Endothelial cell (in vitro differentiated cells): ENCODE measurements around the gene CCT4. TPM values are rescaled to one million over a fixed set of nuclear protein-coding genes. Genes with fewer than 3 reads are reported as not detected.
"Not testable (repeated sequence)": the region's sequence is repeated elsewhere in the genome, so short reads cannot be mapped to it uniquely, and the experiment has no call there.

Experiments
- DNase-seq: peaks from one replicate; pipeline ENCODE4 v3.0.0; 2021; ENCODE audit warnings: low spot score
- H3K27ac Mint-ChIP-seq: one replicate; pipeline ENCODE4 v1.8.0; 2021; ENCODE audit warnings: mixed read lengths, inconsistent platforms; ENCODE audit not compliant: unreplicated experiment
- H3K27me3 Mint-ChIP-seq: one replicate; pipeline ENCODE4 v1.8.0; 2021; ENCODE audit warnings: mild to moderate bottlenecking, moderate library complexity, mixed read lengths, inconsistent platforms; ENCODE audit not compliant: unreplicated experiment
- H3K36me3 Mint-ChIP-seq: one replicate; pipeline ENCODE4 v1.8.0; 2021; ENCODE audit warnings: mild to moderate bottlenecking, low read depth, mixed read lengths, inconsistent platforms; ENCODE audit not compliant: unreplicated experiment
- H3K4me1 Mint-ChIP-seq: one replicate; pipeline ENCODE4 v1.8.0; 2021; ENCODE audit warnings: mild to moderate bottlenecking, mixed read lengths, inconsistent platforms; ENCODE audit not compliant: unreplicated experiment
- H3K4me3 Mint-ChIP-seq: one replicate; pipeline ENCODE4 v1.8.0; 2021; ENCODE audit warnings: mild to moderate bottlenecking, mixed read lengths, inconsistent platforms; ENCODE audit not compliant: unreplicated experiment
- H3K9me3 Mint-ChIP-seq: one replicate; pipeline ENCODE4 v1.8.0; 2021; ENCODE audit warnings: mixed read lengths, inconsistent platforms; ENCODE audit not compliant: unreplicated experiment
- total RNA-seq: library from RNA; stranded (reverse); fragmentation: NEBNext Ultra II Directional; extraction: Animal tissue kit (Norgen Biotek cat#: 25700); gene quantifications from one replicate; pipeline ENCODE4 v1.2.1, GENCODE V29; 2021; ENCODE audit not compliant: unreplicated experiment
- TF ChIP-seq, protein P1 (sequence below): fragments of 200-600 bp; sonication (generic); IDR thresholded peaks from one replicate; pipeline ENCODE4 v1.5.0; 2021; ENCODE audit warnings: antibody characterized with exemption; ENCODE audit not compliant: unreplicated experiment

Gene CCT4
- total RNA-seq, 1 donor from 2014 or later = 200 TPM

- H3K36me3 Mint-ChIP-seq = no peaks in the 10 kb centered on the region
- H3K4me3 Mint-ChIP-seq = no peak overlapping the region
- peaks cover 4% of the 10 kb centered on the region for H3K4me1 Mint-ChIP-seq
- no peak for DNase-seq
- H3K9me3 Mint-ChIP-seq = no peaks in the 10 kb centered on the region
- TF ChIP-seq, protein P1, sequence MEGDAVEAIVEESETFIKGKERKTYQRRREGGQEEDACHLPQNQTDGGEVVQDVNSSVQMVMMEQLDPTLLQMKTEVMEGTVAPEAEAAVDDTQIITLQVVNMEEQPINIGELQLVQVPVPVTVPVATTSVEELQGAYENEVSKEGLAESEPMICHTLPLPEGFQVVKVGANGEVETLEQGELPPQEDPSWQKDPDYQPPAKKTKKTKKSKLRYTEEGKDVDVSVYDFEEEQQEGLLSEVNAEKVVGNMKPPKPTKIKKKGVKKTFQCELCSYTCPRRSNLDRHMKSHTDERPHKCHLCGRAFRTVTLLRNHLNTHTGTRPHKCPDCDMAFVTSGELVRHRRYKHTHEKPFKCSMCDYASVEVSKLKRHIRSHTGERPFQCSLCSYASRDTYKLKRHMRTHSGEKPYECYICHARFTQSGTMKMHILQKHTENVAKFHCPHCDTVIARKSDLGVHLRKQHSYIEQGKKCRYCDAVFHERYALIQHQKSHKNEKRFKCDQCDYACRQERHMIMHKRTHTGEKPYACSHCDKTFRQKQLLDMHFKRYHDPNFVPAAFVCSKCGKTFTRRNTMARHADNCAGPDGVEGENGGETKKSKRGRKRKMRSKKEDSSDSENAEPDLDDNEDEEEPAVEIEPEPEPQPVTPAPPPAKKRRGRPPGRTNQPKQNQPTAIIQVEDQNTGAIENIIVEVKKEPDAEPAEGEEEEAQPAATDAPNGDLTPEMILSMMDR = no peak
- peaks cover 2% of the 10 kb centered on the region for H3K27me3 Mint-ChIP-seq
- H3K27ac Mint-ChIP-seq = no peak overlapping the region
These were observed 38.3 kb upstream of the CCT4 start for GRCh38 chr2:61926531-61927477.

DNA sequence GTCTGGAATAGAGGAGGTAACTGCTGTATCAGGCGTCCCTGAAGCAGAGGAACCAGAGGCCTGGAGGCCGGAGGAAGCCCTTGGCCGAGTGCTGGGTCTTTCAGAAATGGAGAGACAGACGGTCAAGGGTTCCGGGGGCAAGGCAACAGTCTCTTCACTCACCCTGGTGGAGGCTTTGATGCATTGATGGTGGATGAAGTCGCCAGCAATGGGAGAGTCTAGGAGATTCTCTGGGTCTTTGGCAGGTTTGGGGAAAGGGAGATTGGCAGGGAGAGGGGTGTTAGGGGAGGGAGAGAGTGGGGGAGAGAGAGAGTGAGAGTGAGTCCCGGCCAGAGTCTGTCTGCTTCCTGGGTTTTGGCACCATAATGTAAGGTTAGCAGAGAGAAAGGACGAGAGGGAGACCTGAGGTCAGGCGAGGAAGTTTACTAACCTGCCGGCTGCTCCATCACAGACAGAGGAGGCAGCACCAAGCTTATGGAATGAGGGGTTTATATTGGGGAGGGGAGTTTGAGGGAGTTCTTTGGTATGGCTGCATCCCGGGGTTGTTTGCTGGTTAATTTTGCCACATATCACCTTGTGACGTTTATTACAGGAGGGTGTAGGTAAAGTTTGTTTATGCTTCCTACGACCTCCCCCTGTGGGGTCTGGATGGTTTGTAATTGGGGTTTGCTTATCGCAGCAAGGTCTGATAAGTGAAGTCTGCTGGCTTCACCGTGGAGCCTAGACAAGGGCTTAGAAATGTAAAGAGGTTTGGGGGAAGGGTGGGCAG, 36.6 kb upstream of the CCT4 start:
- no peak overlapping the region for H3K27ac Mint-ChIP-seq

GRCh38 chr2:61922714-61923113, 34.3 kb upstream of the CCT4 start:
- no peaks in the 10 kb centered on the region for H3K36me3 Mint-ChIP-seq
- no peak overlapping the region for H3K27ac Mint-ChIP-seq
- DNase-seq = no peak

More for the DNA sequence above, 36.6 kb upstream of the CCT4 start:
- Mint-ChIP-seq H3K9me3 (no peaks in the 10 kb centered on the region), H3K36me3 (no peaks in the 10 kb centered on the region), H3K4me1 (peaks cover 4% of the 10 kb centered on the region), H3K4me3 (no peak overlapping the region), H3K27me3 (peaks cover 2% of the 10 kb centered on the region)
- TF ChIP-seq, protein P1 = no peak
- DNase-seq = no peak

GRCh38 chr2:61920548-61920947, 32.1 kb upstream of the CCT4 start:
- no peaks in the 10 kb centered on the region for H3K9me3 Mint-ChIP-seq
- H3K4me3 Mint-ChIP-seq = no peak overlapping the region
- no peaks in the 10 kb centered on the region for H3K36me3 Mint-ChIP-seq
- H3K27me3 Mint-ChIP-seq = peaks cover under 1% of the 10 kb centered on the region
- TF ChIP-seq, protein P1 = no peak
- H3K4me1 Mint-ChIP-seq = no peaks in the 10 kb centered on the region
- DNase-seq = no peak
- no peak overlapping the region for H3K27ac Mint-ChIP-seq

More at GRCh38 chr2:61922714-61923113, 34.3 kb upstream of the CCT4 start:
- H3K4me3 Mint-ChIP-seq = no peak overlapping the region
- peaks cover 2% of the 10 kb centered on the region for H3K27me3 Mint-ChIP-seq
- H3K4me1 Mint-ChIP-seq = peaks cover 4% of the 10 kb centered on the region
- TF ChIP-seq, protein P1 = no peak
- no peaks in the 10 kb centered on the region for H3K9me3 Mint-ChIP-seq

DNA sequence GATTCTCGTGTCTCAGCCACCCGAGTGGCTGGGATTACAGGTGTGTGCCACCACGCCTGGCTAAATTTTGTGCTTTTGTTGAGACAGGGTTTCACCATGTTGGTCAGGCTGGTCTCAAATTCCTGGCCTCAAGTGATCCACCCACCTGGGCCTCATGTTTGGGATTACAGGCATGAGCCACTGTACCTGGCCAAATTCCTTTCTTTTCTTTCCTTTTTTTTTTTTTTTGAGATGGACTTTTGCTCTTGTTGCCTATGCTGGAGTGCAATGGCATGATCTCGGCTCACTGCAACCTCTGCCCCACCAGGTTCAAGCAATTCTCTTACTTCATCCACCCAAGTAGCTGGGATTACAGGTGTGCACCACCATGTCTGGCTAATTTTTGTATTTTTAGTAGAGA, 26.3 kb upstream of the CCT4 start:
- not testable (repeated sequence) for DNase-seq, H3K4me1 Mint-ChIP-seq, H3K36me3 Mint-ChIP-seq, H3K27ac Mint-ChIP-seq, H3K9me3 Mint-ChIP-seq, H3K27me3 Mint-ChIP-seq, H3K4me3 Mint-ChIP-seq
